OCI-LY1 (cell line): ENCODE data around the gene USP36.

Experiments
- H2AFZ ChIP-seq: fragments of 200-600 bp; sonication (generic), shearing (Covaris generic); 2 replicates; pipeline ENCODE4 v1.6.0; 2014; ENCODE audit warnings: antibody characterized with exemption, mild to moderate bottlenecking, low read length
- H3F3A ChIP-seq: fragments of 200-600 bp; sonication (generic), shearing (Covaris generic); 2 replicates; pipeline ENCODE4 v1.6.0; 2014; ENCODE audit warnings: mild to moderate bottlenecking, antibody characterized with exemption, low read length, moderate library complexity; ENCODE audit not compliant: insufficient read depth
- H3K27ac ChIP-seq: fragments of 200-600 bp; sonication (generic); 2 replicates; pipeline ENCODE4 v1.5.1; 2014; ENCODE audit warnings: low read length, mixed run types, mild to moderate bottlenecking, low read depth; ENCODE audit not compliant: poor library complexity, severe bottlenecking
- H3K27me3 ChIP-seq: fragments of 200-600 bp; sonication (generic); 2 replicates; pipeline ENCODE4 v1.6.0; 2014; ENCODE audit warnings: antibody characterized with exemption, mild to moderate bottlenecking, low read length, moderate library complexity; ENCODE audit not compliant: insufficient read depth
- H3K36me3 ChIP-seq: fragments of 200-600 bp; sonication (generic); 2 replicates; pipeline ENCODE4 v1.6.1; 2014; ENCODE audit warnings: mild to moderate bottlenecking, antibody characterized with exemption, low read length, moderate library complexity, mixed read lengths; ENCODE audit not compliant: insufficient read depth
- H3K4me1 ChIP-seq: fragments of 200-600 bp; sonication (generic); 2 replicates; pipeline ENCODE4 v1.5.1; 2014; ENCODE audit warnings: mild to moderate bottlenecking, low read length, moderate library complexity; ENCODE audit not compliant: insufficient read depth, severe bottlenecking
- H3K4me2 ChIP-seq: fragments of 200-600 bp; sonication (generic), shearing (Covaris generic); 2 replicates; pipeline ENCODE4 v1.6.1; 2014; ENCODE audit warnings: low read length
- H3K4me3 ChIP-seq: fragments of 200-600 bp; sonication (generic); 2 replicates; pipeline ENCODE4 v1.5.1; 2014; ENCODE audit warnings: low read length, low read depth, mild to moderate bottlenecking, mixed read lengths; ENCODE audit not compliant: poor library complexity, severe bottlenecking
- H3K79me2 ChIP-seq: fragments of 200-600 bp; shearing (Covaris generic); 2 replicates; pipeline ENCODE4 v1.6.1; 2016; ENCODE audit warnings: mixed run types, low read length, mixed read lengths; ENCODE audit not compliant: insufficient read depth
- H3K9ac ChIP-seq: fragments of 200-600 bp; sonication (generic), shearing (Covaris generic); 2 replicates; pipeline ENCODE4 v1.6.1; 2014; ENCODE audit warnings: mild to moderate bottlenecking, low read length, mixed read lengths
- H3K9me2 ChIP-seq: fragments of 200-600 bp; sonication (generic), shearing (Covaris generic); 2 replicates; pipeline ENCODE4 v1.6.1; 2014; ENCODE audit warnings: low read depth, mild to moderate bottlenecking, low read length, mixed read lengths
- H3K9me3 ChIP-seq: fragments of 200-600 bp; shearing (Covaris generic); 2 replicates; pipeline ENCODE4 v1.6.1; 2014; ENCODE audit warnings: low read length, mixed read lengths
- H4K20me1 ChIP-seq: fragments of 200-600 bp; sonication (generic), shearing (Covaris generic); 2 replicates; pipeline ENCODE4 v1.6.0; 2016; ENCODE audit warnings: mild to moderate bottlenecking, low read length; ENCODE audit not compliant: insufficient read depth
- CTCF ChIP-seq: fragments of 200-600 bp; sonication (generic), shearing (Covaris generic); IDR thresholded peaks from 2 replicates; pipeline ENCODE4 v1.5.1; 2017; ENCODE audit warnings: mild to moderate bottlenecking, antibody characterized with exemption, low read length, moderate library complexity, mixed read lengths
- EZH2 ChIP-seq: fragments of 200-600 bp; sonication (generic), shearing (Covaris generic); IDR thresholded peaks from 2 replicates; pipeline ENCODE4 v1.8.0; 2017; ENCODE audit warnings: borderline replicate concordance, mixed run types, mild to moderate bottlenecking, antibody characterized with exemption, low read length, moderate library complexity, mixed read lengths

USP36 gene

GRCh38 chr17:78815696-78816095, 24.9 kb downstream of the USP36 start:
- Histone ChIP-seq H3K4me1 (no peaks in the 10 kb centered on the region), H3K36me3 (peaks cover 97% of the 10 kb centered on the region), H2AFZ (no peak overlapping the region), H3K9me2 (no peaks in the 10 kb centered on the region), H3K9ac (no peak overlapping the region), H3K79me2 (no peaks in the 10 kb centered on the region), H4K20me1 (no peaks in the 10 kb centered on the region), H3K4me2 (no peak overlapping the region), H3K9me3 (no peaks in the 10 kb centered on the region), H3K4me3 (no peak overlapping the region), H3K27me3 (no peaks in the 10 kb centered on the region), H3K27ac (no peak overlapping the region), H3F3A (no peaks in the 10 kb centered on the region)
- TF ChIP-seq EZH2 = no peak
- no peak for TF ChIP-seq CTCF

- no peaks in the 10 kb centered on the region for H3K4me1 ChIP-seq
- H3K27ac ChIP-seq = no peak overlapping the region
- no peaks in the 10 kb centered on the region for H3K9me3 ChIP-seq
- no peak for TF ChIP-seq EZH2
- TF ChIP-seq CTCF = no peak
- H3K27me3 ChIP-seq = no peaks in the 10 kb centered on the region
- H3K4me2 ChIP-seq = no peak overlapping the region
- no peaks in the 10 kb centered on the region for H3K9me2 ChIP-seq
- H3K79me2 ChIP-seq = no peaks in the 10 kb centered on the region
- no peak overlapping the region for H2AFZ ChIP-seq
- H4K20me1 ChIP-seq = no peaks in the 10 kb centered on the region
- H3F3A ChIP-seq = no peaks in the 10 kb centered on the region
- H3K9ac ChIP-seq = no peak overlapping the region
- no peak overlapping the region for H3K4me3 ChIP-seq
- H3K36me3 ChIP-seq = peaks cover 96% of the 10 kb centered on the region
Observed at GRCh38 chr17:78812855-78813254, 27.8 kb downstream of the USP36 start.

GRCh38 chr17:78808163-78808562, 32.5 kb downstream of the USP36 start:
- Histone ChIP-seq H2AFZ (no peak overlapping the region), H3K4me1 (no peaks in the 10 kb centered on the region), H4K20me1 (no peaks in the 10 kb centered on the region), H3K4me3 (no peak overlapping the region), H3K27me3 (no peaks in the 10 kb centered on the region), H3K9me2 (no peaks in the 10 kb centered on the region), H3K4me2 (no peak overlapping the region), H3K9me3 (no peaks in the 10 kb centered on the region), H3K9ac (no peak overlapping the region), H3K79me2 (no peaks in the 10 kb centered on the region), H3F3A (no peaks in the 10 kb centered on the region), H3K27ac (no peak overlapping the region), H3K36me3 (peaks cover 93% of the 10 kb centered on the region)
- TF ChIP-seq EZH2 (no peak), CTCF (no peak)
